Spleen (tissue), 7 donors: ENCODE results near the gene TARBP1.

Experiments
- POLR2A ChIP-seq, 3 donors: fragments of 450-650 bp; IDR thresholded peaks; one replicate each; pipeline ENCODE4 v1.5.1; 2017; ENCODE audit warnings: antibody characterized with exemption in 3 of 3, mild to moderate bottlenecking in 1 of 3
- POLR2AphosphoS5 ChIP-seq, 3 donors: sonication (generic); formaldehyde crosslinking; IDR thresholded peaks; one replicate each; pipeline ENCODE4 v1.5.1; 2017; ENCODE audit warnings: antibody characterized with exemption in 3 of 3
- TF ChIP-seq, protein P1 (sequence below), 11 experiments: fragments of 200-600 bp in 7 of 11; fragments of 450-650 bp in 4 of 11; sonication (generic) in 4 of 11; IDR thresholded peaks in 8 of 11; conservative IDR thresholded peaks in 3 of 11; 1 replicate in 7 of 11; 2 replicates in 4 of 11; pipeline versions ENCODE4 v1.4.0 to v1.8.0; 2016 to 2021; ENCODE audit warnings: antibody characterized with exemption in 11 of 11, inconsistent platforms in 4 of 11, mild to moderate bottlenecking in 1 of 11
- donor health status: DM: no; HTN: no; CAD: no; lungs with moderate emphysema.
- donor health status: DM: no; HTN: no; CAD: no.
- donor health status: DM: no; HTN: no; CAD: no.

DNA sequence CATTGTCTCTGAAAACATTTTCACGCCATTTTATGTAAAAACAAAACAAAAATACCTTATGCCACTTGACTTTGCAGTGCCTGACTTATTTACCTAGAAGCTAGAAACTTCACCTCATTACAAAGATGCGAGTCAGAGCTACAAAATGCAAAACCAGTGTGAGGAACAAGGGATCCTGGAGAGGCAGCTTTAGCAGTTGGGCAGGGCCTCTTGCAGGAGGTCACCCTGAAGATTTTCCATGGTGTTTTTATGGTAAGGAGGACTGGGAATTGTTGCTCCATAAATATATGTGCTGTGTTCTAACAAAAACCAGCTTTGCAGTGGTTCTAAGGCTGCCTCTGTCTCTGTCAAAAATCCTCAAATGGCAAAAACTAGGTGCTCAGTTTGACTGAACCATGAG, 36.4 kb upstream of the TARBP1 start:
- TF ChIP-seq POLR2AphosphoS5 (IDR thresholded peaks at IDR 0.05), result no peak
- TF ChIP-seq, protein P1, sequence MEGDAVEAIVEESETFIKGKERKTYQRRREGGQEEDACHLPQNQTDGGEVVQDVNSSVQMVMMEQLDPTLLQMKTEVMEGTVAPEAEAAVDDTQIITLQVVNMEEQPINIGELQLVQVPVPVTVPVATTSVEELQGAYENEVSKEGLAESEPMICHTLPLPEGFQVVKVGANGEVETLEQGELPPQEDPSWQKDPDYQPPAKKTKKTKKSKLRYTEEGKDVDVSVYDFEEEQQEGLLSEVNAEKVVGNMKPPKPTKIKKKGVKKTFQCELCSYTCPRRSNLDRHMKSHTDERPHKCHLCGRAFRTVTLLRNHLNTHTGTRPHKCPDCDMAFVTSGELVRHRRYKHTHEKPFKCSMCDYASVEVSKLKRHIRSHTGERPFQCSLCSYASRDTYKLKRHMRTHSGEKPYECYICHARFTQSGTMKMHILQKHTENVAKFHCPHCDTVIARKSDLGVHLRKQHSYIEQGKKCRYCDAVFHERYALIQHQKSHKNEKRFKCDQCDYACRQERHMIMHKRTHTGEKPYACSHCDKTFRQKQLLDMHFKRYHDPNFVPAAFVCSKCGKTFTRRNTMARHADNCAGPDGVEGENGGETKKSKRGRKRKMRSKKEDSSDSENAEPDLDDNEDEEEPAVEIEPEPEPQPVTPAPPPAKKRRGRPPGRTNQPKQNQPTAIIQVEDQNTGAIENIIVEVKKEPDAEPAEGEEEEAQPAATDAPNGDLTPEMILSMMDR (IDR thresholded peaks at IDR 0.05 in 8 of 11, conservative IDR thresholded peaks at IDR 0.05 in 3 of 11), result no peak
- no peak for TF ChIP-seq POLR2A (IDR thresholded peaks at IDR 0.05)
